ENCODE data around the gene KLHL30. TPM values are rescaled to one million over a fixed set of nuclear protein-coding genes. Genes with fewer than 3 reads are reported as not detected.

The KLHL30 gene
- total and polyA plus RNA-seq, 3 experiments from 2014 or later, result not detected

DNA sequence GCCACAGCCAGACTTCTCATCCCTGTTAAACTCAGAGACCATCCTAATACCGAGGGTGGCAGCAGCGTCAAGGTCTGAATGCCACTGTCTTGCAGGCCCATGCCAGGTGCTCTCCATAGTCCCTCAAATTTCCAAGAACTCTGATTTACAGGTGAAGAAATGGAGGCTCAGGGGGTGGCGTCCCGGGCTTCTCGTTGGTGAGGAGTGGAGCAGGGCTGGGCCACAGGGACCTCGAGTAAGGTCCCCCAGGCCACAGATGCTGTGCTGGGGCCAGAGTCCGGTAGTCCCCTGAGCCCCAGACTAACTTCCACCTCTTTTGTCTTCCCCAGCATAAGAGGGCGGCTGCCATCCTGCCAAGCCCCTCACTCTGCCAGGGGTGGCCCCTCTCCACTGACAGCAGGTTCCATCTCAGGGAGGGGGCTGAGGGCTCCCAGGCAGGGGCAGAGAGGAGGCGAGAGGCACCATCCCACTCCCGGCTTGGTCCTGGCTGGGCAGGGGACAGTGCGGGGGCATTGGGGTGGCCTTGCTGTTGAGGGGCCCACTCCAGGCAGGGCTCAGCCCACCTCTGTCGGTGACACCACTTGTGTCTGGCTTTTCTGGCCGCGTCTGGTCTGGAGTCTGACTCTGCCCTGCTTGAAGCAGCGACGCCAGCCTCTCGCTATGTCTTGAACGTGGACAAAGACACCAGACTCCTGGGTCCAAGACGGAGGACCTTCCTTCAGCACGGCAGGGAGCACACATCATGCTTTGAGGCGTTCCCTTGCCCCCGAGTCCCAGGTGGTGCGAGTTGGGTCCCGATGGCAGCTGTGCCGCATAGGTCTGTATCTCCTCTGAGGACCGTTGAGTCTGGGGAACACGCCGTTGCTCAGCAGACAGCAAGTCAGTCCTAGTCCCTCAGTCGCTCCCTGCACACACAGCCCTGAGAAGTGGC lies 15.9 kb upstream of the KLHL30 start:
- no peaks in the 10 kb centered on the region for H3K4me1 ChIP-seq (ENCODE audit: insufficient read depth, low read length)
- no peak overlapping the region for H3K4me3 Mint-ChIP-seq
- no peak overlapping the region for H3K27ac Mint-ChIP-seq
- no peaks in the 10 kb centered on the region for H3K36me3 Mint-ChIP-seq
- no peaks in the 10 kb centered on the region for H3K9me3 Mint-ChIP-seq
- peak in 1 of 5 donors; percentile 35 for DNase-seq
- H3K36me3 ChIP-seq (ENCODE audit: insufficient read depth, low read length), result no peaks in the 10 kb centered on the region
- no peak overlapping the region for H3K4me3 ChIP-seq (ENCODE audit: low read length)
- peaks cover 0 to 2% of the 10 kb centered on the region in 2 donors for H3K27me3 Mint-ChIP-seq
- ChIA-PET POLR2A (no interaction called here), CTCF (no interaction called here)
- no peaks in the 10 kb centered on the region for H3K9me3 ChIP-seq (ENCODE audit: low read length)
- H3K27me3 ChIP-seq (ENCODE audit: insufficient read depth, low read length, poor library complexity, severe bottlenecking), result no peaks in the 10 kb centered on the region
- H3K27ac ChIP-seq (ENCODE audit: low read depth, low read length), result no peak overlapping the region
- H3K4me1 Mint-ChIP-seq, result no peaks in the 10 kb centered on the region

DNA sequence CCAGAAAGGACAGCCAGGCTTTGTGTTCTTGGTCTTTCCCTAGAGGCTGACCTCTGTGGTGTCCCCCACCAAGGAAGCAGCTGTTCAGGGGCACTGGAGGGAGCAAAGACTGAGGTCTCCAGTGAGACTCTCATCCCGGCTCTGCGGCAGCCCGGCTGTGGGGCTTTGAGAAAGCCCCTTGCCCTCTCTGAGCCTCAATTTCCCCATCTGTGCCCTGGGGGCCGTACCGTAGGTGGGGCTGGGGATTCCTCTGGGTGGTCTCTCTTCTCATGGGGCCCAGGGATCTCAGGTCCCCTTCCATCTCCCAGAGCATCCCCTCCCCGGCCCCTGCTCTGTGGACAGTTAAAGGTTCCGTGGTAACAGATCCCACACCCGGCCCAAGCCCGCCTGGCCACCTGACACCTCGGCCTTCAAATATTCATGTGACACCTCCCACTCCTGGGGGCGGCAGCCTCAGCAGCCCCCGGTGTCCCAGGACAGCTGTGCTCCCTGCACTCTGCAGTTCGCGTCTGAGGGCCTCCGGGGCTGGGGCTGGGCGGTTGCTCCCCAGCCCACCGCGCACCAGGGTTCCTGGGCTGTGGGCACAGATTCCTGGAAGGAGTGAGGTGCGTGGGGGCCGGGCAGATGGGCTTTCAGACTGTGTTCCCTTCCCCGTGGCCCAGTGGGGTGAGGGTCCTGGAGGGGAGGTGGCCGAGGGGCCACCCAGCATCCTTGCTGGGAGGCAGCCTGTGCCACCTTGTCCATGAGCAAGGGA lies 15.1 kb upstream of the KLHL30 start:
- POLR2A ChIA-PET, result no interaction called here
- Mint-ChIP-seq H3K4me3 (no peak overlapping the region), H3K4me1 (no peaks in the 10 kb centered on the region), H3K9me3 (no peaks in the 10 kb centered on the region), H3K27ac (no peak overlapping the region), H3K36me3 (no peaks in the 10 kb centered on the region), H3K27me3 (no peaks in the 10 kb centered on the region)
- no peak overlapping the region for H3K27ac ChIP-seq (ENCODE audit: low read depth, low read length)
- no peak overlapping the region for H3K4me3 ChIP-seq (ENCODE audit: low read length)
- CTCF ChIA-PET, result no interaction called here
- no peaks in the 10 kb centered on the region for H3K36me3 ChIP-seq (ENCODE audit: insufficient read depth, low read length)
- DNase-seq, result peak in 1 of 5 donors; percentile 17
- H3K9me3 ChIP-seq (ENCODE audit: low read length), result no peaks in the 10 kb centered on the region
- no peaks in the 10 kb centered on the region for H3K27me3 ChIP-seq (ENCODE audit: insufficient read depth, low read length, poor library complexity, severe bottlenecking)
- H3K4me1 ChIP-seq (ENCODE audit: insufficient read depth, low read length), result no peaks in the 10 kb centered on the region

DNA sequence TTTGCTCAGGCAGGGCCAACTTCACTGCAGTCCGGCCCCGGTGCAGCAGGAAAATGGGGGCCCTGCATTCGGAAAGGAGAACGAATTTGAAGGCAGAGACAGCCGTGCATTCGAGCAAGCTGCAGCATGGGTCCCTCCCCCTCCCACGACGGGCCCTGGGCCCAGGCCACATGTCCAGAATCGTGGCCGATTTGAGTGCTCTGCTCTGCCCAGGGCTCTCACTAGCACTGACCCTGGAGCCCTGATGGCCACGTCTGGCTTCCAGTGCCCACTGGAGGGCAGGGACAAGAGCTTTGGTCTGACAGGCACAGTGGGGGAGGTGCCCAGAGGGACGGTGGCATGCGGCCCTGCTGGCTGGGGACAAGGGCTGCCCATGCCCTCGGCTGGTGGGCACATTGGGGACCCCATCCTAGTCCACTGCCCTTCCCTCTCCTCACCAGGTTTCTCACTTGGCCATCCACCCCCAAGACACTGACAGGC lies 14.4 kb upstream of the KLHL30 start:
- peak in 1 of 5 donors; percentile 27 for DNase-seq
- Histone ChIP-seq H3K9me3 (ENCODE audit: low read length) (no peaks in the 10 kb centered on the region), H3K27me3 (ENCODE audit: insufficient read depth, low read length, poor library complexity, severe bottlenecking) (no peaks in the 10 kb centered on the region), H3K27ac (ENCODE audit: low read depth, low read length) (no peak overlapping the region), H3K36me3 (ENCODE audit: insufficient read depth, low read length) (no peaks in the 10 kb centered on the region), H3K4me1 (ENCODE audit: insufficient read depth, low read length) (no peaks in the 10 kb centered on the region), H3K4me3 (ENCODE audit: low read length) (no peak overlapping the region)
- Mint-ChIP-seq H3K9me3 (no peaks in the 10 kb centered on the region), H3K27me3 (no peaks in the 10 kb centered on the region), H3K36me3 (no peaks in the 10 kb centered on the region), H3K4me1 (no peaks in the 10 kb centered on the region), H3K27ac (no peak overlapping the region), H3K4me3 (no peak overlapping the region)
- ChIA-PET POLR2A (no interaction called here), CTCF (no interaction called here)

DNA sequence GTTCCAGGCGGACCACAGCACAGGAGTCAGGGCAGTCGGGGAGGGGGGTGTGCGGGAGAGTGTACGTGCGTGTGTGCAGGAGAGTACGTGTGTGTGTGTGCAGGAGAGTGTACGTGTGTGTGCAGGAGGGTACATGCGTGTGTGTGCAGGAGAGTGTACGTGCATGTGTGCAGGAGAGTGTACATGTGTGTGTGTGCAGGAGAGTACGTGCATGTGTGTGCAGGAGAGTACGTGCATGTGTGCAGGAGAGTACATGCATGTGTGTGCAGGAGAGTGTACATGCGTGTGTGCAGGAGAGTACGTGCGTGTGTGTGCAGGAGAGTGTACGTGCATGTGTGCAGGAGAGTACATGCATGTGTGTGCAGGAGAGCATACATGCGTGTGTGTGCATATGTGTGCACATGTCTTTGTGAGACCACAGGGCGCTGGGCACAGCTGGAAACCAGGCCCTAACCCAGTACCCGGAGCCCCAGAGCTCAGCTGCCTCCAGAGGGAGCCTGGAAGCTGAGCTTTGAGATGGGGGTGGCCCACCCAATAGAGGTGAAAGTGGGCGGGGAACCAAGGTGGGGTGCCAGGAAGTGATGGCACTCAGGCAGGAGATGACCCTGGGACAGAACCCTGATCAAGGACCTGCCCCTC lies 13.9 kb upstream of the KLHL30 start:
- peak in 1 of 5 donors; percentile 21 for DNase-seq
- no peak overlapping the region for H3K4me3 ChIP-seq (ENCODE audit: low read length)
- H3K4me3 Mint-ChIP-seq, result no peak overlapping the region
- peaks cover 0 to 1% of the 10 kb centered on the region in 2 donors for H3K27me3 Mint-ChIP-seq
- no peaks in the 10 kb centered on the region for H3K9me3 Mint-ChIP-seq
- H3K36me3 Mint-ChIP-seq, result no peaks in the 10 kb centered on the region
- no peak overlapping the region for H3K27ac ChIP-seq (ENCODE audit: low read depth, low read length)
- ChIA-PET CTCF (no interaction called here), POLR2A (no interaction called here)
- H3K9me3 ChIP-seq (ENCODE audit: low read length), result no peaks in the 10 kb centered on the region
- no peak overlapping the region for H3K27ac Mint-ChIP-seq
- H3K4me1 Mint-ChIP-seq, result no peaks in the 10 kb centered on the region
- no peaks in the 10 kb centered on the region for H3K27me3 ChIP-seq (ENCODE audit: insufficient read depth, low read length, poor library complexity, severe bottlenecking)
- no peaks in the 10 kb centered on the region for H3K4me1 ChIP-seq (ENCODE audit: insufficient read depth, low read length)
- H3K36me3 ChIP-seq (ENCODE audit: insufficient read depth, low read length), result no peaks in the 10 kb centered on the region

DNA sequence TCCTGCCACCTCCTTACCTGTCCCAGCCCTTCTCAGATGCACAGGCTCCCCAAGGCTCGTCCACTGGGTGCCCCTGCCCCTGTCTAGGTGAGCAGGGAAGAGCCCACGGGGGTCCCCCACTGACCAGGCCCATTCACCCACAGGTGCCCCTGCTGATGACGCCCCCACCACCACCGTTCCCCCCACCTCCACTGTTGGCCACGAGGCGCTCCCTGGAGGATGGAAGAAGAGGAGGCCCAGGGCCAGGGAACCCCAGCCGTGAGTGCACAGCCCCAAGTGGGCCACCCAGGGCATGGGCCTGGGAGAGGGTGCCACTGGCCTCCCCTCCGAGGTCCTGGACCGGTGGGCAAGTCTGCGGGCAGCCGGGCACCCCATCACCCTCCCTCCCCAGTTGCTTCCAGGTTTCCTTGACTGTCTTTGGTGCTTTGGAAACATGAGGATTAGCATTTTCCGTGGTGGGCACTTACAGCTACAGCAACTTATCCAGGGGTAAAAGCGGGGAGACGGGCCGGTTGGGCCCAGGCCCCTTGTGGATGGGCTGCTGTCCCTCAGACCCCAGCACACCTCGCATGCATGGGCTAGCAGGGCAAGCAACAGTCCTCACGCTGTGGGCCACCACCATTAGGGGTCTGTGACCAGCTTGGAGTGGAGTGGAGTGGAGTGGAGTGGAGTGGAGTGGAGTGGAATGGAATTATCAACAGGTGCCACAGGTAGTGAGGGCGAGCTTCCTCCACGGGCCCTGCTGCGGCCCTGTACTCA lies 13.2 kb upstream of the KLHL30 start:
- CTCF ChIA-PET, result no interaction called here
- Mint-ChIP-seq H3K27ac (no peak overlapping the region), H3K9me3 (no peaks in the 10 kb centered on the region), H3K27me3 (peaks cover 0 to 1% of the 10 kb centered on the region in 2 donors), H3K4me3 (no peak overlapping the region), H3K4me1 (no peaks in the 10 kb centered on the region), H3K36me3 (no peaks in the 10 kb centered on the region)
- no peak overlapping the region for H3K27ac ChIP-seq (ENCODE audit: low read depth, low read length)
- no peaks in the 10 kb centered on the region for H3K27me3 ChIP-seq (ENCODE audit: insufficient read depth, low read length, poor library complexity, severe bottlenecking)
- POLR2A ChIA-PET, result no interaction called here
- no peak overlapping the region for H3K4me3 ChIP-seq (ENCODE audit: low read length)
- no peaks in the 10 kb centered on the region for H3K36me3 ChIP-seq (ENCODE audit: insufficient read depth, low read length)
- H3K9me3 ChIP-seq (ENCODE audit: low read length), result no peaks in the 10 kb centered on the region
- no peaks in the 10 kb centered on the region for H3K4me1 ChIP-seq (ENCODE audit: insufficient read depth, low read length)
- peak in 1 of 5 donors; percentile 28 for DNase-seq

DNA sequence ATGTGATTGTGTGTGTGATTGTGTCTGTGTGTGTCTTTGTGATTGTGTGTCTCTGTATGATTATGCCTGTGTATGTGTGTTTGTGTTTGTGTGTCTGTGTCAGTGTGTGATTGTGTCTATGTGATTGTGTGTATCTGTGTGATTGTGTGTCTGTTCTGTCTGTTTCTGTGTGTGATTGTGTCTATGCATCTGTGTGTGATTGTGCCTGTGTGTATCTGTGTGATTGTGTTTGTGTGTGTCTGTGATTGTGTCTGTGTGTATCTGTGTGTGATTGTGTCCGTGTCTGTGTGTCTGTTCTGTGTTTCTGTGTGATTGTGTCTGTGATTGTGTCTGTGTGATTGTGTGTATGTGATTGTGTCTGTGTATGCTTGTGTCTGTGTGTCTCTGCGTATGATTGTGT lies 12.1 kb upstream of the KLHL30 start:
- POLR2A ChIA-PET, result no interaction called here
- no peaks in the 10 kb centered on the region for H3K4me1 ChIP-seq (ENCODE audit: insufficient read depth, low read length)

DNA sequence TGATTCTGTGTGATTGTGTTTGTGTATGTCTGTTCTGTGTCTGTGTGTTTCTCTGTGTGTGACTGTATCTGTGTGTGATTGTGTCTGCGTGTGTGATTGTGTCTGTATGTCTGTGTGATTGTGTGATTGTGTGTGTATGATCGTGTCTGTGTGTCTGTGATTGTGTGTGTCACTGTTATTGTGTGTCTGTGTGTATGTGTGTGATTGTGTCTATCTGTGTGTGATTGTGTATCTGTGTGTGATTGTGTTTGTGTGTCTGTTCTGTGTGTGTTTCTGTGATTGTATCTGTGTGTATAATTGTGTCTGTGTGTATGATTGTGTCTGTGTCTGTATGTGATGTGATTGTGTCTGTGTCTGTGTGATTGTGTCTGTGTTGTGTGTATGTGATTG lies 11.7 kb upstream of the KLHL30 start:
- Mint-ChIP-seq H3K27ac (no peak overlapping the region), H3K4me3 (no peak overlapping the region), H3K36me3 (no peaks in the 10 kb centered on the region), H3K9me3 (no peaks in the 10 kb centered on the region), H3K4me1 (no peaks in the 10 kb centered on the region), H3K27me3 (peaks cover 0 to 1% of the 10 kb centered on the region in 2 donors)
- H3K27ac ChIP-seq (ENCODE audit: low read depth, low read length), result no peak overlapping the region
- ChIA-PET POLR2A (no interaction called here), CTCF (no interaction called here)
- H3K36me3 ChIP-seq (ENCODE audit: insufficient read depth, low read length), result no peaks in the 10 kb centered on the region
- H3K9me3 ChIP-seq (ENCODE audit: low read length), result no peaks in the 10 kb centered on the region
- no peak for DNase-seq
- no peak overlapping the region for H3K4me3 ChIP-seq (ENCODE audit: low read length)
- H3K4me1 ChIP-seq (ENCODE audit: insufficient read depth, low read length), result no peaks in the 10 kb centered on the region
- no peaks in the 10 kb centered on the region for H3K27me3 ChIP-seq (ENCODE audit: insufficient read depth, low read length, poor library complexity, severe bottlenecking)

More for the DNA sequence above, 12.1 kb upstream of the KLHL30 start:
- H3K9me3 ChIP-seq (ENCODE audit: low read length), result no peaks in the 10 kb centered on the region
- H3K27ac Mint-ChIP-seq, result no peak overlapping the region
- H3K27me3 Mint-ChIP-seq, result peaks cover 0 to 1% of the 10 kb centered on the region in 2 donors
- no peaks in the 10 kb centered on the region for H3K36me3 Mint-ChIP-seq
- H3K4me1 Mint-ChIP-seq, result no peaks in the 10 kb centered on the region
- H3K4me3 Mint-ChIP-seq, result no peak overlapping the region
- no peak for DNase-seq
- H3K27me3 ChIP-seq (ENCODE audit: insufficient read depth, low read length, poor library complexity, severe bottlenecking), result no peaks in the 10 kb centered on the region
- CTCF ChIA-PET, result no interaction called here
- no peak overlapping the region for H3K27ac ChIP-seq (ENCODE audit: low read depth, low read length)
- no peaks in the 10 kb centered on the region for H3K9me3 Mint-ChIP-seq
- no peak overlapping the region for H3K4me3 ChIP-seq (ENCODE audit: low read length)
- no peaks in the 10 kb centered on the region for H3K36me3 ChIP-seq (ENCODE audit: insufficient read depth, low read length)

Measured in CD8-positive, alpha-beta memory T cell (primary cell).